Transverse colon (tissue), 4 donors: ENCODE measurements around the gene KMT2D.

Source experiments
- EP300 ChIP-seq: sonication (generic); formaldehyde crosslinking; IDR thresholded peaks from one replicate; pipeline ENCODE4 v1.6.1; 2017; ENCODE audit warnings: antibody characterized with exemption, low read depth
- POLR2A ChIP-seq: fragments of 450-650 bp; IDR thresholded peaks from one replicate; pipeline ENCODE4 v1.6.1; 2016; ENCODE audit warnings: antibody characterized with exemption, mild to moderate bottlenecking, moderate library complexity
- POLR2AphosphoS5 ChIP-seq, 3 donors: sonication (generic); formaldehyde crosslinking; IDR thresholded peaks; one replicate each; pipeline ENCODE4 v1.6.1; 2016; ENCODE audit warnings: antibody characterized with exemption in 3 of 3
- TF ChIP-seq, protein P1 (sequence below), 5 experiments: fragments of 200-600 bp in 3 of 5; fragments of 450-650 bp in 2 of 5; sonication (generic) in 3 of 5; IDR thresholded peaks; 1 replicate in 2 of 5; 2 replicates in 3 of 5; pipeline ENCODE4 v1.5.1; 2016 to 2017; ENCODE audit warnings: antibody characterized with exemption in 5 of 5, inconsistent platforms in 3 of 5, mild to moderate bottlenecking in 2 of 5, moderate library complexity in 1 of 5

DNA sequence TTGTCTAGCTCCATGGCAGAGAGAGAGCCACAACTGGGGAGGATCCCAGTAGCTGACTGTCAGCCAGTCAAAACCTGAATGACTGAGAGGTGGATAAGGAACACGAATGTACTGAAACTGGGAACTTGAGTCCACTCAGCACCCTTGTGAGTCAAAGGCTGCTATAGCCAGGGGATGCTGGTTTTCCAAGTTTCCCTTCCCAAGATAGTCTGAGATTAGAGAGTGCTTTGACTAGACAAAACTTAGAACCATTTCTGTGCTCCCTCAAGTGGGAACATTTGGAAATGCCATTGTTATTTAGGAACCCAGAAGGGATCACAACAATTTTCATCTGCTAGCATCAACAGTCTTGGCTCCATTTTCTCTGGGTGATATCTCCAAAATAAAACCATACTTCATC is 46.0 kb downstream of the KMT2D start:
- TF ChIP-seq EP300: no peak
- TF ChIP-seq, protein P1, sequence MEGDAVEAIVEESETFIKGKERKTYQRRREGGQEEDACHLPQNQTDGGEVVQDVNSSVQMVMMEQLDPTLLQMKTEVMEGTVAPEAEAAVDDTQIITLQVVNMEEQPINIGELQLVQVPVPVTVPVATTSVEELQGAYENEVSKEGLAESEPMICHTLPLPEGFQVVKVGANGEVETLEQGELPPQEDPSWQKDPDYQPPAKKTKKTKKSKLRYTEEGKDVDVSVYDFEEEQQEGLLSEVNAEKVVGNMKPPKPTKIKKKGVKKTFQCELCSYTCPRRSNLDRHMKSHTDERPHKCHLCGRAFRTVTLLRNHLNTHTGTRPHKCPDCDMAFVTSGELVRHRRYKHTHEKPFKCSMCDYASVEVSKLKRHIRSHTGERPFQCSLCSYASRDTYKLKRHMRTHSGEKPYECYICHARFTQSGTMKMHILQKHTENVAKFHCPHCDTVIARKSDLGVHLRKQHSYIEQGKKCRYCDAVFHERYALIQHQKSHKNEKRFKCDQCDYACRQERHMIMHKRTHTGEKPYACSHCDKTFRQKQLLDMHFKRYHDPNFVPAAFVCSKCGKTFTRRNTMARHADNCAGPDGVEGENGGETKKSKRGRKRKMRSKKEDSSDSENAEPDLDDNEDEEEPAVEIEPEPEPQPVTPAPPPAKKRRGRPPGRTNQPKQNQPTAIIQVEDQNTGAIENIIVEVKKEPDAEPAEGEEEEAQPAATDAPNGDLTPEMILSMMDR (IDR thresholded peaks at IDR 0.05): no peak
- no peak for TF ChIP-seq POLR2A
- no peak for TF ChIP-seq POLR2AphosphoS5 (IDR thresholded peaks at IDR 0.05)
